IPS DF 19.7 (cell line): ENCODE results near the gene MAN1C1.

ENCODE experiments used
- DNase-seq: peaks from one replicate; pipeline ENCODE4 v3.0.0-alpha.2; 2013; ENCODE audit warnings: low read depth, low spot score

Gene MAN1C1

DNA sequence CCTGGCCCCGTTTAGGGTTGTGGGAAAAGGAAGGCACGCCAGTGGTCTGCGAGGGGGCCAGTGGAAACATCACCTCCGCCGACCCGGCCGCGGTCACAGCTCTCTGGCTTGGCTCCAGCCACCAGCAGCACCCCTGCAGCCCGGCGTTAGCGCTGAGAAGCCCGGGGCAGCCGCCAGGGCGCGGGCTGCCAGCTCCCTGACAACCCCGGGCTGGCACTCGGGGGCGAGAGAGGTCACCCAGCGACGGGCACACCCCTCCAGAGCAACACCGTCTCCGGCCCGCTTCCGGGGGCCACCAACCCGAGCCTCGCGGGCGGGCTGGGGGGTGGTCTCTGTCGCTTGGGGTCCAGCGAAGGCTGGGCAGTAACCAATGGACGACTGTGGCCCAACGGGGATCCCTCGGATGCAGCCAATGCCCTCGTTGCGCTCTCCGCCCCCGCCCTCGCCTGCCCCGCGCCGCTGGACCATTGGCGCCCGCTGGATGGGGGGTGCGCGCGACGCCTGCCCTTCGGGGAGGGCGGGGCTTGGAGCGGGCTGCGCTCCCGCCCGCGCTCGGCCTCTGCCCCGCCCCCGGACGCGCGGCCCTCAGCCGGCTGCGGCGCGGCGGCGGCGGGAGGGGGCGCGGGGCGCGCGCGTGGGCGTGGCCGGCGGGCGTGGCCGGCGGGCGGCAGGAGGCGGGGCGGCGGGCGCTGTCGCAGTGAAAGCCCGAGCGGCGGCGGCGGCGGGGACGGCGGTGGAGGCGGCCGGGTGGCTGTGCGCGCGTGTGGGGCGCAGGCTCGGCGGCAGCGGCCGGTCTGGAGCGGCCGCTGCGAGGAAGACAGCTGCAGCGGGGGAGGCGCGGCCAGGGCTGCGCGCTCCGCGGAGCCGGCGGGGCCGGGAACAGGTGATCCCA lies at the start of gene MAN1C1:
TSS of gene MAN1C1 (plus strand) at position 697 of the 892 bp plus-strand sequence. CDS start 1,007 bp downstream, outside the sequence.
- peak; percentile 83 for DNase-seq

DNA sequence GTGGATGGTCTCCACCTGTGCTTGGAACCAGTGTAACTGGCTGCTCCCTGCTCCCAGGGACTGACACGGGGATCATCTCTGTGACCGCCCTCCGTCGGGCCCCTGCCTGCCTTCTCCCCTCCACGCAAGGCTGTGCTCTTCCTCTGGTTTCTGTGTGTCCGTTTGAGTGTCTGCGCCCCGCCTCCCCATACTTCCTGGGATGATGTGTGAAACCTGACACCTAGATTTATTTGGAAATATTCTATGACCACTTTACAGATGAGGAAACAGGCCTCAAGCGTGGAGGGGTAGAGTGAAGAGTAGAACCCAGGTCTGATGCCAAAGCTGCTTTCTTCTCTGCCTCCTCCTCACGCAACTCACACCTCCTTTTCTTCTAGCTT lies 48.9 kb upstream of the MAN1C1 start:
- DNase-seq: no peak

DNA sequence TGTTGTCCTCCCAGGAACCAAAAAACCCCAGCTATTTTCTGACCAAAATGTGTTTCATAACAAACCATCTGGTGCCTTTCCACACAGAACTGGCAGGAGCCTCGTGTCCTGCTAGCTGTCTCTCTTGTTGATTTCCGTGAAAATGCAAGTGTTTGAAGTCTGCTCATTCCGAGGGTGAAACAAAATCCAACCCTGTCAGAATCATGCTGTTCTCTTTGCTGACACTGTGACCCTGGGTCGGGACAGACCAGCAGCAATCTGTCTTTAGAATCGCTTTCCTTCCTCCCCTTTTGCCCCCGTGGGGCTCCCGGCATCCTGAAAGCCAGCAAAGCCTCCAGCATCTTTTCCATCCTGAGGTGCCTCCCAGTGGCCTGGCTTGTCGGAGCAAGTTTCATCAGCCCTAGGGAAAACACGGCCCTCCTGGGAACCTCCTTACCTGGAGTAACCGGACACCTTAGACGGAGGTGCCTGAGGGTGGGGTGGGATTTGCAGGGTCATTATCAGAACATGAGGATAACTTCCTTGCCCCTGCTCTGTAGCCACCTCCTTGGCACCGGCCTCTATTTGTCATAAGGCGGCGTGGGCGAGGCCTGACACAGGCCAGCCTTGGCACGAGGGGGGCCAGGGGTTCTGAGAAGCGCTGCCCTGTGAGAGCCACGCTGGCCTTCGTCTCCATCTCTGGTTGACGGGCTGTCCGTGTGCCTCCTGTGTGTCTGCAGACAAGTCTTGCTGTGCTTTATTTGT lies 48.3 kb upstream of the MAN1C1 start:
- peak; percentile 52 for DNase-seq

DNA sequence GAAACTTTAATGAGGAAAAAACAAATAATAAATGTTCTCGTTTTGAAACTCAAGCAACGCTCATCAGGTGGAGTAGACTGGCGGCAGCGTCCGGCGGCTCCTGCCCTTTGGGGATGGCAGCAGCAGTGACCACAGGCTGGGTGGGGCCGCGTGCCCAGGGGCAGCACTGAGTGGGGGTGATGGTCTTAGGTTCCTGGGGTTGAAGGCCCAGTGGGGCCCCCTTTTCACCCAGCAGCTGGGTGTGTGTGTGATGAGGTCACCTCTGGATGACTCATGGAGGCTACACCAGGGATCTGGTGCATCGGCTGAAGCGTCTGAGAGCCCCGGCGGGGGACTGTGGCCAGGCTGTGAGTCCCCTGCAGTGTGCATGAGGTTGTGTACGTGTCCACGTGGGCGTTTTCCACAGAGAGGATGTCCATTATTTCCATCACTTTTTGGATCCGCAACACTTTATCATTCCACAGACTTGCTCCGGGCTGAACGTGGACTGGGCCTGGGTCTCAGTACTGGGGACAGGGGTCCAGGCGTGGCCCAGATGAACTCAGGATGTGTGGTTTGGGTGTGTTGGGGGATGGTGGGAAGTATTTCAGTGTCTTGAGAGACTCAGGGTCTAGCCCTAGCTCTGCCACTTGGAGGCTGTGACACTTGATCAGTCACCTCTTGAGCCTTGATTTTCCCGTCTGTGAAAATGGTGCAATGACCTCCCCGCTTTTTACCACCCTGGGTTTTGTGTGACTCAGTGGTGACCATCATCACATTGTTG lies 47.6 kb upstream of the MAN1C1 start:
- no peak for DNase-seq

DNA sequence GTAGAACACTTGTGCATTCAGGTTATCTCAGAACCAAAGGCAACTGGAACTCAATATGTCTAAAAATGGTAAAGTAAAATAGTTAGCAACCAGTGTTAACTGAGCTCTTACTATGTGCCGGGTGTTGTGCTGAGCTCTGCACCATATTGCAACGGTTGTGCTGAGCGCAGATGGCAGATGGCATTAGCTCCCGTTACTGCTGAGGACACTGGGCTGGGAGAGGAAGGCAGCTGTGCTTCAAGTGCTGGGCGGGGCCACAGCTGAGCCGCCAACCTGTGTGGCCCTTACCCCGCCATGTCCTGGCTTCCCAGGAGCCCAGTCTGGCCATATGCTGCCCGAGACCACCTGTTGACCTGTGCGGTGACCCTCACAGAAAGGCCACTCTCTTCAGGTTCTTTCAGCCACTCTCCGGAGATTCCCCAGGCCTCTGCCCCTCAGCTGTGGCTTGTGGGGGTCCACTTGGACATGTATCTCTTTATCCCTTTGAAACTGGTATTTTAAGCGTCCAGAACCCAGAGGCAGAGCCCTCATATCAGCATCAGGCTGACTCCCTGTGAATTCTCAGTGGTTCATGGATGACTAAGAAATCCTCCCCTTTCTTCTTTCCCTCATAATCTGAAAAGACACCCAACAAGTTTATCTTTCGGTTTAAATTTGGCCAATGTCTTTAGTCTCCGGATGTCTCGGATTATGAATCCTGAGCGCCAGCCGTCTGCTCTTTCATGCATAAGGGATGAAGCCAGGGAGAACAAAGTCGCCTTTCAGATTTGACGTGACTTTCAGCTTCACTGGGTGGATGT lies 46.8 kb upstream of the MAN1C1 start:
- DNase-seq: no peak

DNA sequence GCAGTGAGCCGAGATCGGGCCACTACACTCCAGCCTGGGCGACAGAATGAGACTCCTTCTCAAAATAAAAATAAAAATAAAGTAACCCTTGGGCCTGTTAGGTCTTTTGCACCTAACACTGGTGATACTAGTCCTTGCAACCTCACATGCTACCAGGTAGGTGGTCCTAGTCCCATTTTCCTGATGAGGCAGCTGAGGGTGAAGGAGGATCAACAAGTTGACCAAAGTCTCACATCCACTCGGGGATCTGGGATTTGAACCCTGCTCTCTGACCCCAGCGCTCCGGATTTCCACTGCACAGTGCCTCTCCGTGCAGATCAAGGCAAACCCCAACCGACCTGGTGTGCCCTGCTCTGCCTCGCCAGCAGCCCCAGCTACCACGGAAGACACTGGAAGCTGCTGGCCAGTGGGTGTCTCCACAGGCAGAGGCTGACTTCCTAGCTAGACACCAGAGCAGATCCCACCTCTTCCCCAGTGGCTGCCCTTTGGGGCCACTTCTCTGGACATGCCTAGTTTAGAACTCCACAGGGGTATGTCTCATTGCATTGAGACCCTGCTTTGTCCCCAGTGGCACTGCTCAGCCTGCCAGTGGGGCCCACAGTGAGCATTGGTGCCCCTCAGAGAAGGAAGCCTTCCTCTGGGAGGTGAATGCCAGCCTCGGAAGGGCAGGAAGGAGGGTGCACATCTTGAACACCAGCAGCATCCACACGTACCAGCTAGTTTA lies 45.6 kb upstream of the MAN1C1 start:
- DNase-seq: no peak

DNA sequence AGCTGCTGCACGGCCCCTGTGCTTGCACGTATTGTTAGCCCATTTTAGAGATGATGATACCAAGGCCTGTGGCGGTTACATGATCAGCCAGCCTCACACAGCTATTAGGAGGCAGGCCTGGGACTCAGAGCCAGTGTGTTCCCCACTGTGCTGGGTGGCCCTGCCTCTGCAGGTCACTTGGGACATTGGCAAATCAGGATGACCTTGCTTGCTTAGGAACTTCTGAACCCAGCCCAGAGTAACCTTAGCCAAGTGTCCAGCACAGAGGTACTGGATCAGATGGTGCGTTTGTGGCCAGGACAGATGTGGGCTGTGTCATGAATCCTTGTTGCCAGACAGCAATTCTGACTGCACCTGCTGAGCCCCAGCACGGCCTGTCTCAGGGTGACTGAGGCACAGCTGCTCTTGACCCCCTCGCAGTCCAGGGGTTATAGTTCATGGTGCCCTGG lies 45.0 kb upstream of the MAN1C1 start:
- no peak for DNase-seq

DNA sequence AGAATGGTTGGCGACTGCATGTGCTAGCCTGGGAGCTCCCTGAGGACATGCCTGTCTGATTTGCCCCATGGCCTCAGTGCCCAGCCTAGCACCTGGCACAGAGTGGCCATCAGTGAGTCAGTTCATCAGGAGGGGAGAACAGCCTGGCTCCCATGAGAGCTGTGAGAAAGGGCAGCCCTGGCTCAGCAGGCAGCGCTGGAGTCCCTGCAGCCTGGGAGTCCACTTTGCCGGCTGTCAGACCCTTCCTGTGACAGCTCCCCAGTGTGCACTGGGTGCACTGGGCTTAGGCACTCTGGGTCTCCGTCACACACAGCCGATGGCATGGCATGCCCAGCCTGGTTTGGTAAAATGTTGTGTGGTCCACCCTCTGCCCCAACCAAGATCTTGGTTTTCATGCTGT lies 44.5 kb upstream of the MAN1C1 start:
- no peak for DNase-seq

DNA sequence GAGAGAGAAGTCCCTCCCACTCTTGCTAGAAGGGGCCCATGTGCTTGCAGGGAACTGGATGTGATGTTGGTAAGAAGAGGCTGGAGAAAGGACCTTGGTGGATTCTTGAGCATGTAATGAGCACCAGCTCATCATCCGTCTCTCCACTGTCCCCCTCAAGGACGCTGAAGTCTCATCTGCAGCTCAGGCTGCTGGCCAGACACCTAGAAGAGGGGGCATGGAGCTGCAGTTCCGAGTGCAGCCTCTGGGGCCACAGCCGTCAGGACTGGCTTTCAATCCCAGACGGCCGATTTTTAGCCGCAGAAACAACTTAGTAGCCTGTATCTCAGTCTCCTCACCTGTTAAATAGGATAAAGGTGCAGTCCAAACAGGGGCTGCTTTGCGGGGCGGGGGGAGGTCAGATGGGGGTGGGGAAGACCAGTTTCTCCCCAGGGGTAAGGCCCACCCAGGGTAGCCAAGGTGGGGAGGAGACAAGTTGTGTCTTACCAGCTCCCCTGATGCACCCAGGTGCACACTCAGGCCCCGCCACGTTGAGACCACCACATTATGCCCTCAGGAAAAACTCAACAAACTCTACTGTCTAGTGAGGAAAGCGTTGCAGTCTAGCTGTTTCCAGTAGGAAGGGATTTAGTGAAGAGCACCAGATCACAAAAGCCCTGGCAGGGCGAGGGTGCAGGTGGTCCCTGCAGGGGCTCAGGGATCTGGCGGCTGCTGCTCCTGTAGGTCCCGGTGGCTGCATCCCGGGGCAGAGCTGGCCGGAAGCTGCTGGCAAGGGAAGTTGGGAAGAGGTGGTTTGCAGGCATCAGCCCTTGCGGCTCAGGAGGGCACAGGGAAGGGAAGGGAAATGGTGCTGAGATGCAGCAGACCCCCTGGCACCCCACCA lies 43.6 kb upstream of the MAN1C1 start:
- no peak for DNase-seq

DNA sequence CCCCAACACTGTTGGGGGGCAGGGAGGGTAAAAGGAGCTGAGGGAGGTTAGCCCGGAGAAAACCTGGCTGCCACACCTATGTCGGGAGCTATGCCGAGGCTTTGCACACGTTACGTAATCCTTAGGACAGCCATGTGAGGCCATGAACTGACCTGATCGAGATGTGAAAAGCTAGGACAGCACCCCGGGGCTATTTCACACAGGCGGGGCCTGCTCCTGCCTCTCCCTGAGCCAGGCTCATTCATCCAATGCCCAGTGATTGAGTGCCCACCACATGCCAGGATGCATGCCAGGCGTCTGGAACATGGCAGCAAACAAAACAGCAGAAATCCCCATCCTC lies 43.0 kb upstream of the MAN1C1 start:
- DNase-seq: no peak

DNA sequence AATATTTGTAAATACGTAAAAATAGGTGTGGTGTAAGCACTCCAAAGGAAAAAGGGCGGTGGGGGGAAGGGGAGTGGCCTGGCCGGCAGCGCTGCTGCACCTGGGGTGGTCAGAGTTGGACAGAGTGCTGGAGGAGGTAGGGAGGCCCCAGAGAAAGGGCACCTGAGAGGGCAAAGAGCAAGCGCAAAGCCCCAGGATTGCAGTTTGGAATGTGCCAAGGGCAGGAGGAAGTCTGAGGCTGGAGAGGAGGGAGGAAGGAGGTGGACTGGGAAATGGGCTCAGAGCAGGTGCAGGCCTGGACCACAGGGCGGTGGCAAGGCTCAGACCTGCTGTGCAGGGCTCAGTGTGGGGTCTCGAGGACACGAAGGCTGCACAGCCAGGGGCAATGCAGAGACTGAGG lies 42.6 kb upstream of the MAN1C1 start:
- DNase-seq: no peak

DNA sequence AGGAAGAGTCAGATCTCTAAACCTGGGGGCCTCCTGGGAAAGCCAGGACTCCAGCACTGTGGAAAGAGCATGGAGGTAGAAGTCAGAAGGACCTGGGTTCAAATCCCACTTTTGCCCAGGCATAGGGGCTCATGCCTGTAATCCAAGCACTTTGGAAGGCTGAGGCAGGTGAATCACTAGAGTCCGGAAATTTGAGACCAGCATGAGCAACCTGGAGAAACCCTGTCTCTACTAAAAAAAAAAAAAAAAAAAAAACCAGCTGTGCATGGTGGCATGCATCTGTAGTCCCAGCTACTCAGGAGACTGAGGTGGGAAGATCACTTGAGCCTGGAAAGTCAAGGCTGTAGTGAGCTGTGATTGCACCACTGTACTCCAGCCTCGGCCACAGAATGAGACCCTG lies 41.4 kb upstream of the MAN1C1 start:
- no peak for DNase-seq

DNA sequence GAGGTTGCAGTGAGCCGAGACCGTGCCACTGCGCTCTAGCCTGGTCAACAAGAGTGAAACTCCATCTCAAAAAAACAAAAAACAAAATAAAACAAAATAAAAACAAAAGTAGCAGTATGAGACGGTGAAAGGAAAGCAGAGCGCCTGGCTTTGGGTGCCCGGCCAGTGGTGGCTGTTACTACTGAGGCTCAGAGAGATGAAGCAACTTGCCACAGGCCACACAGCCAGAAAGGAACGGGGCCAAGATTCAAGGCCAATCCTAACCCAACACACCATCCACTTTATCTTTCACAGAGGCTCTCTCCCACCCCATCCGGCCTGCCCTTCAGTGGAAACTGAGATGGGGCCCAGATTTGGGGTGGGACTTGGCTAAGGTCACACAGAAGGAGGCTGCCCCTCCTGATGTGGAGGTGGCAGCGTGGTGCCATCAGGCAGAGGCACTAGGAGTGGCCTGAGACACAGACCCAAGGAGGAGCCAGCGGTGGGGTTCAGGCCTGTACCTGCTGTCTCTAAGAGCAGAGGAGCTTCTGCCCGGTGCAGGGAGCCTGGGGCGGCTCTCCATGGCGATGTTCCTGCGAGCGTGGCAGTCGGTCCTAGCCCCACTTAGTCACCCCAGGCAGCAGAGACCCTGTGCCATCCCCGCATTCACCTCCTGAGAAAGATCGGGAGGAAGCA lies 40.0 kb upstream of the MAN1C1 start:
- no peak for DNase-seq

DNA sequence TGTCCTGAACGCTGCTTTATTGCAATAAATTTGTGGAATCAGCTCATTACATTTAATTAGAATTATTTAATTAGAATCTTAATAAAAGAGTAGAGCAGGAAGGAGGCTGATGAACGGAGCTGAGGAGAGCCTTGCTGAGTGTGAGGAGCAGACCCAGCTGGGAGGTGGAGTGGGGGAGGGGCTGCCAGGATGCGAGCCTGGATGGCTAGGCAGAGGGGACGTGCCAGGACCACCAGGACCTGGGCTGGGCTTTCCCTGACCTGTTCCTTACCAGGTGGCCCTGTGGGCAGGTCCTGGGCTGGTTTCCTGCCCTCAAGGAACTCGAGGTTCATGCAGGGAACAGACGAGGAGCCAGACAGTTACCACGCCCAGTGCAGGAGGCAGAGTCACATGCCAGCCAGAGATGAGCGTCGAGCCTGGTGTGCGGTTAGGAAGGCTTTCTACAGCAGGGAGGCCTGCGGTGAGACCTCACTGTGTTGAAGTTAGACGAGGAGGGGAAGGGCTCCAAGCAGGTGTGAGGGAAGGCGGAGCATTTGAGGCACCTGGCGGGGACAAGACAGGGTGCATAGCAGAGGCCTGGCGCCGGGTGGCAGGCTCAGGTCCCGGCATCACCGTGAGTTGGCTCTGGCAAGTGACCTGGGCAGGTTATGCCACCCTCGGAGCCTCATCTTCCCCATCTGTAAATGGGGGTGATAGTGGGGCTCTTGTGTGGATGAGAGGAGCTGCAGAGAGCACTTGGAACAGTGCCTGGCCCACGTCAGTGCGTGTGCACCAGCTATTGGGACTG lies 39.3 kb upstream of the MAN1C1 start:
- no peak for DNase-seq

DNA sequence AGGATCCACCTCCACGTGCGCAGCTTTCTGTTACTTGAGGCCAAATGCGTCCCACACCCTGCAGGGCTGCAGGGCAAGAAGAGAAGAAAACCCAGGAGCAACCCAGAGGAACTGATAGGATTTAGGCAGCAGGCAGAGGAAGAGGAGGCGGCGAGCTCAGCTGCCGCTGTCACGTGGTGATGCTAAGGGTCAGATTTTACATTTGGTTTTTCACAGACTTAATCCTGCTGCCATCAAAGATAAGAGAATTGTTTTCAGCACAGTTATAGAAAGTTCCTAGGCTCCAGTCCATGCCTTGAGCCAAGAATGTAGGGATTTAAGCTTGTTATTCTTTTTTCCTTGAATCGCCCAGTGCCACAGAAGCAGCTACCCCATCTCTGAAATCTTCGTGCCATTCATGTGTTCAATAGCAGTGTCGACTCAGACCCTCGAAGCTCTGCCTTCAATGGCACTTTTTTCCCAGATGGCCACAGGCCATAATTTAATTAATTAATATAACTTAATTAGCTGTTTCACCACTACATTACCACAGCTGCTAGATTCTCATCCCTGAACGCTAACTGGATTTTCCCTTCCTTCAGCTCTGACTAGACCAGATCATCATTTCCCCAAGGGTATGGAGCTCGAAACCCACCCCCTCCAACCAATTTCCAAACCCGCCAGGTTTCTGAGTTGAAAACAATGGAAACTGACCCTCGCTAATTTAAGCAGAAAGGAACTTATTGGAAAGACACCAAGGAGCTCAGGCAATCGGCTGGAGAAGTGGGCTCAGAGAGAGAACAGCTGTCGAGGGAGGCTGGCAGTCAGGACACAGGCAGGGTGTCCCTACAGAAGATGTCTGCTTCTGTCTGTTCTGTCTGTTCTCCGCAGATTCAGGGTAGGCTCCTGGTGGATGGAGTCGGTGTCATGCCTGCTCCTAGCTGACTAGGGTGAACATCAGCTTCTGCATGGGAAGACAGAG lies 37.0 kb upstream of the MAN1C1 start:
- DNase-seq: no peak

DNA sequence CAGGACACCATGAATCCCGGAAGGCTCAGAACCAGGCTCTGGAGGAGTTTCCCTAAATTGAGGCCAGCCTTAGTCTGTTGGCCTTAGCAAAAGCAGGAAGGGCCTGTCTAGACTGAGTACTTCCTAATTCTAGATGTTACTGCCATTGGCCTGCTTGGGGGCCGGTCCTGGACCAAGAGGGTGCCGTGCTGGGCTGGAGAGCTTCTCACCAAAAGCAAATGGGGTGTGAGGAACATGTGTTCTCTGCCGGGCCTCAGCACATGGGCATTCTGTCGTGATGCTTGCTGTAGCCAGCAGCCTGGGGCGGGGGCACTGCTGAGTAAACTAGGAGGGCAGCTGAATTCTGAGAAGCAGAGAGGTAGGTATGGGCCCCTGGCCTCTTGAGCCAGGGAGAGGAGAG lies 35.7 kb upstream of the MAN1C1 start:
- no peak for DNase-seq

DNA sequence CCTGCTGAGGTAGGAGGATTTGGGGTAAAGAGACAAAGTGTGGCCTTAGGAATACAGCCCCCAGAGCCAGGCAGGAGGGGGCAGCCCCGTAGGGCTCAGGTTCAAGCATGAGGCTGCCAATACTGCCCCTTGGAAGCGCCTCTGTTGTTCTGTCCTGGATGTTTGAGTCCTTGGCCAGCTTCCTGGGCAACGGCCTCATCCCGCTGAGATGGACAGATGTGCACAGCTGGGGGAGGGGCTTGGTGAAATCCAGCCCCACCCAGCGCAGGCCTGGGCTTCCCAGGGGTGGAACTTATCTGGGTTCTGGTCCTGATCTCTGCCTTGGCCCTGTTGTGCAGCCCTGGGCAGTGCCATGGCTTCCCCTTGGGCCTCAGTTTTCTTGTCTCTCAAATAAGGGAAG lies 34.8 kb upstream of the MAN1C1 start:
- DNase-seq: no peak
